Activated CD8-positive, alpha-beta memory T cell treated with anti-CD3 and anti-CD28 coated beads for 48 hours (primary cell): Measurements from ENCODE around the gene RCOR1.
"Not testable (repeated sequence)": the region's sequence is repeated elsewhere in the genome, so short reads cannot be mapped to it uniquely, and the experiment has no call there.

ENCODE experiments used
- DNase-seq, 3 experiments: peaks; one replicate each; pipeline ENCODE4 v3.0.0-alpha.2; 2020; ENCODE audit warnings: low read depth in 2 of 3, low spot score in 2 of 3

The RCOR1 gene

GRCh38 chr14:102739190-102739469 lies 146.7 kb downstream of the RCOR1 start:
- DNase-seq: no peak

- no peak for DNase-seq
These were observed 154.4 kb downstream of the RCOR1 start for GRCh38 chr14:102746634-102747438.

GRCh38 chr14:102748806-102749205 lies 156.4 kb downstream of the RCOR1 start:
- DNase-seq: no peak

GRCh38 chr14:102749393-102750305 lies 157.2 kb downstream of the RCOR1 start:
- no peak for DNase-seq

- DNase-seq: no peak
These were observed 157.9 kb downstream of the RCOR1 start for GRCh38 chr14:102750376-102750775.

GRCh38 chr14:102751088-102751487 lies 158.6 kb downstream of the RCOR1 start:
- DNase-seq: no peak

GRCh38 chr14:102752239-102752847 lies 159.9 kb downstream of the RCOR1 start:
- DNase-seq: no peak

- no peak for DNase-seq
These were observed 162.2 kb downstream of the RCOR1 start for GRCh38 chr14:102754370-102755262.

- DNase-seq: no peak
These were observed 165.2 kb downstream of the RCOR1 start for GRCh38 chr14:102757646-102758045.

GRCh38 chr14:102758087-102758486 lies 165.6 kb downstream of the RCOR1 start:
- no peak for DNase-seq

GRCh38 chr14:102759456-102760187 lies 167.2 kb downstream of the RCOR1 start:
- DNase-seq: no peak

GRCh38 chr14:102760496-102761193 lies 168.2 kb downstream of the RCOR1 start:
- DNase-seq: no peak

- no peak for DNase-seq
These were observed 168.8 kb downstream of the RCOR1 start for GRCh38 chr14:102761206-102761605.

GRCh38 chr14:102764220-102764671 lies 171.8 kb downstream of the RCOR1 start:
- DNase-seq: no peak

- DNase-seq: not testable (repeated sequence)
These were observed 173.3 kb downstream of the RCOR1 start for GRCh38 chr14:102765770-102766169.

GRCh38 chr14:102768223-102769048 lies 176.0 kb downstream of the RCOR1 start:
- DNase-seq: no peak

GRCh38 chr14:102769049-102769327 lies 176.5 kb downstream of the RCOR1 start:
- no peak for DNase-seq

GRCh38 chr14:102770147-102771123 lies 178.0 kb downstream of the RCOR1 start:
- DNase-seq: no peak
